ENCODE data around the gene HNF4A. TPM values are rescaled to one million over a fixed set of nuclear protein-coding genes. Genes with fewer than 3 reads are reported as not detected.
"Not testable (repeated sequence)": the region's sequence is repeated elsewhere in the genome, so short reads cannot be mapped to it uniquely, and the experiment has no call there.

HNF4A gene
- total and polyA plus RNA-seq, 8 donors: 7.4 to 29.2 (median 22.2) TPM

DNA sequence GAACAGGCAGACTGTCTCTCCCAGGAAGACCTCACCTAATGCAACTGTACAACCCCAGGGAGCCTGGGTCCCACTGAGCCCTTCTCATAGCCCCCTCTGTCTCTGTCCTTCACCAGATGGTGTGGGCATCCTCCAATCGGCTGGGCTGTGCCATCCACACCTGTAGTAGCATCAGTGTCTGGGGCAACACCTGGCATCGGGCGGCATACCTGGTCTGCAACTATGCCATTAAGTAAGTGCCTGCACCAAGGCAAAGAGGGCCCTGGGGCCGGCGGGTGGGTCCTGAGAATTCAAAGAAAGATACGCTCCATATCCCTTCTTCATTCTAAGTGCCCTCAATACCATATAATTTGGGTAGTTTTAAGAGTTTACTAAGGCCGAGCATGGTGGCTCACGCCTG lies 10.4 kb upstream of the HNF4A start:
- H3K36me3 ChIP-seq: no peaks in the 10 kb centered on the region
- ATAC-seq (no peak), DNase-seq (no peak), FAIRE-seq (no peak)
- H3K4me3 ChIP-seq: no peak overlapping the region
- no peaks in the 10 kb centered on the region for H3K9me3 ChIP-seq
- no peaks in the 10 kb centered on the region for H3K27me3 ChIP-seq
- intact Hi-C loops (cut with DNase I): no loop called here
- no peaks in the 10 kb centered on the region for H3K4me1 ChIP-seq
- TF ChIP-seq, protein P1, sequence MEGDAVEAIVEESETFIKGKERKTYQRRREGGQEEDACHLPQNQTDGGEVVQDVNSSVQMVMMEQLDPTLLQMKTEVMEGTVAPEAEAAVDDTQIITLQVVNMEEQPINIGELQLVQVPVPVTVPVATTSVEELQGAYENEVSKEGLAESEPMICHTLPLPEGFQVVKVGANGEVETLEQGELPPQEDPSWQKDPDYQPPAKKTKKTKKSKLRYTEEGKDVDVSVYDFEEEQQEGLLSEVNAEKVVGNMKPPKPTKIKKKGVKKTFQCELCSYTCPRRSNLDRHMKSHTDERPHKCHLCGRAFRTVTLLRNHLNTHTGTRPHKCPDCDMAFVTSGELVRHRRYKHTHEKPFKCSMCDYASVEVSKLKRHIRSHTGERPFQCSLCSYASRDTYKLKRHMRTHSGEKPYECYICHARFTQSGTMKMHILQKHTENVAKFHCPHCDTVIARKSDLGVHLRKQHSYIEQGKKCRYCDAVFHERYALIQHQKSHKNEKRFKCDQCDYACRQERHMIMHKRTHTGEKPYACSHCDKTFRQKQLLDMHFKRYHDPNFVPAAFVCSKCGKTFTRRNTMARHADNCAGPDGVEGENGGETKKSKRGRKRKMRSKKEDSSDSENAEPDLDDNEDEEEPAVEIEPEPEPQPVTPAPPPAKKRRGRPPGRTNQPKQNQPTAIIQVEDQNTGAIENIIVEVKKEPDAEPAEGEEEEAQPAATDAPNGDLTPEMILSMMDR (IDR thresholded peaks at IDR 0.05): no peak
- 90 to 93% methylated on average over 8 of the region's 8 CpGs for WGBS, 2 donors
- H3K27ac ChIP-seq: no peak overlapping the region

DNA sequence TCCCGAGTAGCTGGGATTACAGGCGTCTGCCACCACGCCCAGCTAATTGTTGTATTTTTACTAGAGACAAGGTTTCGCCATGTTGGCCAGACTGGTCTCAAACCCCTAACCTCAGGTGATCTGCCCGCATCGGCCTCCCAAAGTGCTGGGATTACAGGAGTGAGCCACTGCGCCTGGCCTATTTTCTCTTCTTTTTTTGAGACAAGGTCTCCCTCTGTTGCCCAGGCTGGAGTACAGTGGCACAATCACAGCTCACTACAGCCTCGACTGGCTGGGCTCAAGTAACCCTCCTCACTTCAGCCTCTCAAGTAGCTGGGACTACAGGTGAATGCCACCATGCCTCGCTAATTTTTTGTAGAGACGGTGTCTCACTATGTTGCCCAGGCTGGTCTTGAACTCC lies 9.6 kb upstream of the HNF4A start:
- ATAC-seq; H3K4me3 ChIP-seq; H3K27me3 ChIP-seq; H3K36me3 ChIP-seq; H3K4me1 ChIP-seq; FAIRE-seq; H3K27ac ChIP-seq; H3K9me3 ChIP-seq; DNase-seq; intact Hi-C loops (cut with DNase I): not testable (repeated sequence)
- 90 to 94% methylated on average over 10 of the region's 10 CpGs for WGBS, 2 donors

GRCh38 chr20:44348168-44348659 lies 7.3 kb upstream of the HNF4A start:
- ATAC-seq (no peak), FAIRE-seq (no peak), DNase-seq (no peak)
- Histone ChIP-seq H3K27me3 (no peaks in the 10 kb centered on the region), H3K36me3 (no peaks in the 10 kb centered on the region), H3K4me3 (no peak overlapping the region), H3K27ac (no peak overlapping the region), H3K9me3 (no peaks in the 10 kb centered on the region), H3K4me1 (no peaks in the 10 kb centered on the region)
- WGBS, 2 donors: 86 to 98% methylated on average over 4 of the region's 4 CpGs
- TF ChIP-seq, protein P1 (IDR thresholded peaks at IDR 0.05): no peak
- intact Hi-C loops (cut with DNase I): no loop called here

DNA sequence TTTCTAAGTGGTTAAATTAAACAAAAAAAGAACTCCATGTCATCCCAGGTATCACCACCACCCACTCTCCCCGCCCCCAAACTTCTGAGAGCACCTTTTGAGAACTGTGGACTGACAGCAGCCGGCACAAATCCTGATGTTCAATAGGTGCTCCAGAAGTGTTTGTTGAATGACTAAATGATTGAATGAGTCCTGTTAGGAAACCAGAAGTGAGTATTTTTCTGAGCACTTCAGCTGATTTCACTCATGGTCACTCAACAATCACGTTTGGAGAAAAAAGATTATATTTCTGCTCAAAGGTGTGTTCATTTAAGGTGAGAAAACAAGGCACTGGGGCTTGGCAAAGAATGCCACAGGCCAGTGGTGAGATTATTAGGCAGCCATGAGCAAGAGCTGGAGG lies 6.2 kb upstream of the HNF4A start:
- no peak overlapping the region for H3K4me3 ChIP-seq
- FAIRE-seq (no peak), DNase-seq (no peak), ATAC-seq (no peak)
- TF ChIP-seq, protein P1 (IDR thresholded peaks at IDR 0.05): no peak
- no peaks in the 10 kb centered on the region for H3K4me1 ChIP-seq
- H3K36me3 ChIP-seq: no peaks in the 10 kb centered on the region
- H3K9me3 ChIP-seq: no peaks in the 10 kb centered on the region
- no peak overlapping the region for H3K27ac ChIP-seq
- H3K27me3 ChIP-seq: no peaks in the 10 kb centered on the region
- 83 to 84% methylated on average over 3 of the region's 3 CpGs for WGBS, 2 donors
- intact Hi-C loops (cut with DNase I): no loop called here

- intact Hi-C loops (cut with DNase I): no loop called here
- DNase-seq (no peak), ATAC-seq (no peak), FAIRE-seq (no peak)
- Histone ChIP-seq H3K4me3 (no peak overlapping the region), H3K36me3 (no peaks in the 10 kb centered on the region), H3K9me3 (no peaks in the 10 kb centered on the region), H3K27me3 (no peaks in the 10 kb centered on the region), H3K27ac (no peak overlapping the region), H3K4me1 (peaks cover 0 to 7% (median 5%) of the 10 kb centered on the region in 3 donors)
- TF ChIP-seq, protein P1 (IDR thresholded peaks at IDR 0.05): no peak
- 88 to 91% methylated on average over 6 of the region's 6 CpGs for WGBS, 2 donors
Measured at GRCh38 chr20:44350567-44350966, 4.9 kb upstream of the HNF4A start.
